Right ventricle myocardium inferior (tissue), 1 donor: ENCODE results near the gene HYAL1. TPM values are rescaled to one million over a fixed set of nuclear protein-coding genes. Genes with fewer than 3 reads are reported as not detected.
A peak's percentile ranks its signal among the peaks of the same experiment; 100 is the strongest.
"Not testable (repeated sequence)": the region's sequence is repeated elsewhere in the genome, so short reads cannot be mapped to it uniquely, and the experiment has no call there.

ENCODE experiments used
- ATAC-seq: fragments of 200-7000 bp; cut with Tn5 transposase; one replicate; pipeline ENCODE4 v1.9.1; 2020; ENCODE audit warnings: mild to moderate bottlenecking, moderate library complexity
- DNase-seq: peaks from one replicate; pipeline ENCODE4 v3.0.0; 2021; ENCODE audit errors: missing footprints
- intact Hi-C: fragments of 100-400 bp; cut with DNase I; formaldehyde crosslinking; loops from one replicate; pipeline ENCODE4 v1.11.0; 2022
- total RNA-seq: library from RNA; stranded (reverse); fragmentation: NEBNext Ultra II Directional; extraction: Animal tissue kit (Norgen Biotek cat#: 25700); gene quantifications from one replicate; pipeline ENCODE4 v1.2.1, GENCODE V29; 2021
- donor health status: DM: no; HTN: yes; CAD: no; lungs with severe emphysema.

Gene HYAL1
- total RNA-seq, 1 donor from 2014 or later = 70.1 TPM

GRCh38 chr3:50286322-50287227 lies 16.8 kb downstream of the HYAL1 start:
- intact Hi-C loops = loop anchor here (5.0 kb wide), 1 partner anchor 564 kb away; the partner anchor contains the start of gene GMPPB
- no peak for DNase-seq
- no peak for ATAC-seq

- intact Hi-C loops, DNase-seq: not testable (repeated sequence)
Measured at GRCh38 chr3:50284121-50284520, 19.3 kb downstream of the HYAL1 start.

DNA sequence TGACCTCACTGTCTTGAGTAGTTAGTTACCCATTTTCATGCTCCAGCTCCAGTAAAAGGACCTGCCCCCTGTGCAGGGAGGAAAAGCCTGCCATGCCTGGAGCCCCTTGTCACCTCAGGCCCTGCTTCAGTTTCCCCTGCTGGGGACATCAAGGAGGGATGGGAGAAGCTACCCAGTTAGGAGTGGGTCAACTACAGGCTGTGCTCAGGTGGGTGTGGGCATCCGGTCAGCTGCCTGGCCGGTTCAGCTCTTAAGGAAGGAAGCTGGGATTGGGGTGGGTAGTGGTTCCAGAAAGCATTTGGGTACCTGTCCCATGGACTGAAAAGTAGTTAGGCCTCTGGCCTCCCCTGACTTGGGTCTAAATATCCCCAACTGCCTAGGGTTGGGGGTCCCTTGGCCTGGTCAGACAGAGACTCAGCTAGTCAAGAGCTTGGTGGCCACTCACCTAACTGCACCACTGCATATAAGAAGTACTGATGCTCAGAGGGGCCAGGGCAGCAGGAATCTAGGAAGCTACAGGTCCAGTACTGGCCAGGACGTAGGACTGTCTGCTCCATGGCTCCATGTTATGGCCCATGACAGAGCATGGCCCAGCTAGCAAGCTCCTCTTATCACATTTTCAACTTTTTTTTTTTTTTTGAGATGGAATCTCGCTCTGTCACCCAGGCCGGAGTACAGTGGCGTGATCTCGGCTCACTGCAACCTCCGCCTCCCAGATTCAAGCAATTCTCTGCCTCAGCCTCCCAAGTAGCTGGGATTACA lies 23.9 kb downstream of the HYAL1 start:
- peak; percentile 12 for ATAC-seq
- no peak for DNase-seq
- intact Hi-C loops = no loop called here

More at GRCh38 chr3:50284121-50284520, 19.3 kb downstream of the HYAL1 start:
- ATAC-seq = not testable (repeated sequence)

DNA sequence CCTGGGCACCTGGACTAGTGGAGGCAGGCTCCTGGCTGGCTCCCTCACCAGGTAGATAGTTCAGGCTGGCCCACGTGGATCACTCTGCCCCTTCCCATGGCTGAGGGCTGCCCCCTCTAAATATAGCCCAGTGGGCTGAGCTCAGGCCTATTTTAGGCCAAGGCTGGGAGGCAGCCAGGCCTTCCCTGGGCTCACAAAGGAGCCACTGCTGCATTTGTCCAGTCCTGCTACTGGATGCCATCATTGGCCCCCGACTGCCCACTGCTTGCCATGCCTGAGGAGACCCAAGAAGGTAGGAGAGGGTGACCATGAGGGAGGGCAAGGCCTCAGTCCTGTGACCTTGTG lies 24.5 kb downstream of the HYAL1 start, which contains the start of gene LSMEM2:
Gene LSMEM2, plus strand, starts transcription at position 208 of the 345 bp plus-strand sequence. Its CDS starts 27 bp downstream, at position 235.
- peak; percentile 86 for ATAC-seq
- no peak for DNase-seq
- intact Hi-C loops = no loop called here

DNA sequence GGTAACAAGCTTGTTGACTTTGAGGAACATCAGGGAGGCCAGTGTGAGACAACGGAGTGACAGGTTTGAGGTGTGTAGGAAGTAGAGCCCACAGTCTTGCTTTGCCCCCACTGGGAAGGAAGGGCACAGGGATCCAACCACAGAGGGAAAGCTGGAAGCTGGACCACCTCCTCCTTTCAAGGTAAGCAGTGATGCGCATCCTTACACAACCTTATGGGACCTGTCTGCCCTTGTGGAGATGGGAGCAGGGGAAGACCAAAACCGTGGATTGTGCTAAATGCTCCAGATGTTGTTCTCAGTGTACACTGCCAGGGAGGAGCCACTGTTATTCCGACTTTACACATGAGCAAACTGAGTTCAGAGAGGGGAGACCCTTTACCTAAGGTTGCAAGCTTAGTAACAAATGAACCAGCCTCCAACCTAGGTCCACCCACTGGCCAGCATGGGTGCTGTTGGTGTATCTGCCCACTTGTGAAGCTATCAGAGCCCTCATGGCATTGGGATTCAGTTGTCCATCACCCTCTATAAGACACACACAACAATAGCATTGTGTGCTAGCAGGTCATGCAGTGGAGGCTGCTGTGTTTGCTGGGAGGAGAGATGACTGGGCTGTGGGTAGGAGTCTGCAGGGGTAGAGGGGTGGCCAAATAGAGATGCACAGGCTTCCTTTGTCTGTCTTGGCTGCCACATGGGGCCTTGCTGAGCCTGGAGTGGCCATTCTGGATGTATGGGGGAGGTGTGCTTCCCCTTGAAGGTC lies 25.1 kb downstream of the HYAL1 start:
- no peak for ATAC-seq
- no peak for DNase-seq
- intact Hi-C loops = no loop called here

GRCh38 chr3:50276762-50277101 lies 26.6 kb downstream of the HYAL1 start:
- ATAC-seq (no peak), DNase-seq (no peak)
- intact Hi-C loops = no loop called here

DNA sequence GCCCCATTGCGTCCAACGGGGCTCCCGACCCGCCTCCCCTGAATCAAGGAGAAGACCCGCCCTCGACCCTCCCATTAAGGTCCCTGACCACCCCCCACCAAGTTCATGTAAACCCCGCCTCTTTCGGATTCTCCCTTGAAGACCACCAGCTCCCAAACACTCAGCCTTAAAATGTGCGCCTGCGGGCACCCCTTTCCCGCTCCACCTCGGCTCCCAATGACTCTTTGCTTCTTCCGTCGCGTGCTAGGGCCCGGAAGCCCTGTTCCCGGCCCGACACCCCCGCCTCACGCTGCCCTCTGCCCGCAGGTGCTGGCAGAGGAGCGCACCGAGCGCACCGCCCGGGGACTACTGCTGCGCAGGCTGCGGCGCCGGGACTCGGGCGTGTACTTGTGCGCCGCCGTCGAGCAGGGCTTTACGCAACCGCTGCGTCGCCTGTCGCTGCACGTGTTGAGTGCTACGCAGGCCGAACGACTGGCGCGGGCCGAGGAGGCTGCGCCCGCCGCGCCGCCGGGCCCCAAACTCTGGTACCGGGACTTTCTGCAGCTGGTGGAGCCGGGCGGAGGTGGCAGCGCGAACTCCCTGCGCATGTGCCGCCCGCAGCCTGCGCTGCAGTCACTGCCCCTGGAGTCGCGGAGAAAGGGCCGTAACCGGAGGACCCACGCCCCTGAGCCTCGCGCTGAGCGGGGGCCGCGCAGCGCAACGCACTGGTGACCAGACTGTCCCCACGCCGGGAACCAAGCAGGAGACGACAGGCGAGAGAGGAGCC lies 27.2 kb downstream of the HYAL1 start:
- ATAC-seq (no peak), DNase-seq (no peak)
- intact Hi-C loops = loop anchor here (2.0 kb wide), 1 partner anchor 49 kb away; no protein-coding TSS in a partner anchor

GRCh38 chr3:50275141-50275995 lies 28.0 kb downstream of the HYAL1 start:
- DNase-seq (no peak), ATAC-seq (no peak)
- intact Hi-C loops = loop anchor here (2.0 kb wide), 1 partner anchor 49 kb away; no protein-coding TSS in a partner anchor

GRCh38 chr3:50274371-50275104 lies 28.8 kb downstream of the HYAL1 start:
- DNase-seq = no peak
- ATAC-seq = peak; percentile 33
- intact Hi-C loops = loop anchor here (2.0 to 5.0 kb wide), 2 partner anchors 50 to 152 kb away; no protein-coding TSS in a partner anchor

- ATAC-seq (no peak), DNase-seq (no peak)
- intact Hi-C loops = loop anchor here (1.0 to 5.0 kb wide), 4 partner anchors 46 to 151 kb away; no protein-coding TSS in a partner anchor
Measured at GRCh38 chr3:50273689-50274065, 29.7 kb downstream of the HYAL1 start.

DNA sequence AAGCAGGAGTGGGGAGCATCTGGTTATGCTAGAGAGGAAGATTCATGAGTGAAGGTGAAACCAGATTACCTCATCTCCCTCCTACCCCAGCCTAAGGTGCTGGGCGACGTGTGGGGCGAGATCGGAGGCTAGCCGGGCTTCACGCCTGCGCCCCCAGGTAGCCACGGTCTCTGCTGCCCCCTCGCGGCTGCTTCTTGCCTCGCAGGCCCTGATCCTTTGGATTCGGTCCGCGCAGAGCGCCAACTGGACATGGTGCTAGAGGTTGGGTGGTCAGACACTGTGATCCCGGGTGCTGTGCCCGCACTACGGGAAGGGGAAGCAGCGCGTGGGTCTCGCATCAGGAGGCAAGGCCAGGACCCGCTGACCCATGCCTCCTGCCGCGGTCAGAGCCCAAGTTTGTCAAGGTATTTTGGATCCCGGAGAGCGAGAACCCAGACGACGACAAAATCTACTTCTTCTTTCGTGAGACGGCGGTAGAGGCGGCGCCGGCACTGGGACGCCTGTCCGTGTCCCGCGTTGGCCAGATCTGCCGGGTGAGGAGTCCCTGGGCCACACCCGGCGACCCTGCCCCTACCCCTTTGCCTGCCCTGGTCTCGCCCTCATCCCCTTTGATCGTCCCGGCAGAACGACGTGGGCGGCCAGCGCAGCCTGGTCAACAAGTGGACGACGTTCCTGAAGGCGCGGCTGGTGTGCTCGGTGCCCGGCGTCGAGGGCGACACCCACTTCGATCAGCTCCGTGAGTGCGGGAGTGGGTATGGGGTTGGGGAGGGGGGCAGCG lies 30.3 kb downstream of the HYAL1 start:
- peak; percentile 96 for DNase-seq
- intact Hi-C loops = loop anchor here (1.0 to 5.0 kb wide), 3 partner anchors 46 to 151 kb away; no protein-coding TSS in a partner anchor
- peak; percentile 76 for ATAC-seq

DNA sequence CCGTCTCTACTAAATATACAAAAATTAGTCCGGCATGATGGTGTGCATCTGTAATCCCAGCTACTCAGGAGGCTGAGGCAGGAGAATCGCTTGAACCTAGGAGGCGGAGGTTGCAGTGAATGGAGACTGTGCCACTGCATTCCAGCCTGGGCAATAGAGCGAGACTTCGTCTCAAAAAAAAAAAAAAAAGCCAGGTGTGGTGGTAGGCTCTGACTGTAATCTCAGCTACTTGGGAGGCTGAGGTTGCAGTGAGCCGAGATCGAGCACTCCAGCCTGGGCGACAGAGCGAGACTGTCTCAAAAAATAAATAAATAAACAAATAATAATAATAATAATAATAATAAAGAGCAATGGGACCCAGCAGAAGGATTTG lies 30.9 kb downstream of the HYAL1 start:
- ATAC-seq, DNase-seq: not testable (repeated sequence)
- intact Hi-C loops = loop anchor here (5.0 kb wide), 1 partner anchor 150 kb away; no protein-coding TSS in a partner anchor

DNA sequence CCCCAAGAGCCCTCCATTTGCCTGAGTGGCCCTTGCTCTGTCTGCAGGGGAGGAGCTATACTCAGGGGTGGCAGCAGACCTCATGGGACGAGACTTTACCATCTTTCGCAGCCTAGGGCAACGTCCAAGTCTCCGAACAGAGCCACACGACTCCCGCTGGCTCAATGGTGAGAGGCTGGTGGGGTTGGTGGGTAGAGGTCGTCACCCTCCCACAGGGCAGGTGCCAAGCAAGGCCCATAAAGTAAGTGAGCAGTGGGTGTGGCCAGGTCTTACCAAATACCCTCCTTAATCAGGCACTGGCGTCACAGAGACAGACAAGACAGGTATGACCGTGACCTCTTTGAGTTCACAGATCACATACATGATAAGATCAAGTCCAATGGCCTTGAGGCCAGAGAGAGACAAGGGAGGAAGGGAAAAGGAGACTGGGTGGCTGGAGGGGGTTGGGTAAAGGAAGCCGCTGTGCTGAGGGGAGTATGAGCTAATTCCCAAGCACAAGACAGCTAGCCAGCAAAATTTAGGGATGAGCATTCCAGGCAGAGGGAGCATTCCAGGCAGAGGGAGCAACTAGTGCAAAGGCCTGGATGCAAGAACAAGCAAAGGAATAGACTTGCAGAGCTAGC lies 31.9 kb downstream of the HYAL1 start:
- ATAC-seq (no peak), DNase-seq (no peak)
- intact Hi-C loops = loop anchor here (5.0 kb wide), 1 partner anchor 149 kb away; no protein-coding TSS in a partner anchor

DNA sequence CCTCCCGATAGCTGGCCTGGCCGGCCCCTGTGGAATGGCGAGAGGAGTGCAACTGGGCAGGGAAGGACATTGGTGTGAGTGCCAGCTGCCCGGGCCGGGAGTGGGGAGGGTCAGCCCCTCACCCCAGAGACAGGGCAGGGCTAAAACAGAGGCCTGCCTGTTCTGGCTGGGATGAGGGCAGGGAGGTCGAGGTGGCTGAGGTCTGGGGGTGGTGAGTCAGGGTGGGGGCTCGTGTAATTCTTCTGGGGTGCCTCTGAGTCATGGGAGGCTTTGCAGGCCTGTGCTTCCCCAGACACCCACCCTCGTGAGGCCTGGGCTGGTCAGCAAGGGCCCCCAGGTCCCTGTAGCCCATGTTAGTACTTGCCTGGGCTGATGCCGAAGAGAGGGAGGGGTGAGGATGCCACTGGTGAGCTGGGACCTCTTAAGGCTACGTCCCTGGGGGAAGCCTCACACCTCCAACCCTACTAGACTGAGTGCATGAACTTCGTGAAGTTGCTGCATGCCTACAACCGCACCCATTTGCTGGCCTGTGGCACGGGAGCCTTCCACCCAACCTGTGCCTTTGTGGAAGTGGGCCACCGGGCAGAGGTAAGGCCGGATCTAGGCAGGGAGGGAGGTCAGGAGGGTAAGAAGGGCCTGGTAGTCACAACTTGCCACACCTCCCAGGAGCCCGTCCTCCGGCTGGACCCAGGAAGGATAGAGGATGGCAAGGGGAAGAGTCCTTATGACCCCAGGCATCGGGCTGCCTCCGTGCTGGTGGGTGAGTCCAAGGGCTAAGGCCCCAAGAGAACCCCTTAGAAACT lies 32.8 kb downstream of the HYAL1 start:
- DNase-seq = no peak
- intact Hi-C loops = loop anchor here (5.0 kb wide), 1 partner anchor 148 kb away; no protein-coding TSS in a partner anchor
- ATAC-seq = no peak
